Kidney (tissue), 14 donors: ENCODE results near the gene CNOT10. TPM values are rescaled to one million over a fixed set of nuclear protein-coding genes. Genes with fewer than 3 reads are reported as not detected.

Experiments
- DNase-seq, 5 donors: peaks; one replicate each; pipeline ENCODE4 v3.0.0-alpha.2; 2013 to 2020
- FAIRE-seq: peaks from 2 replicates; lab custom pipeline; 2012; peaks lifted over from hg19 to GRCh38; lab: Jason Lieb, UNC
- H3K27ac ChIP-seq, 2 donors: one replicate each; pipeline ENCODE4 v1.7.0; 2013; ENCODE audit warnings: low read depth in 2 of 2, low read length in 2 of 2, inconsistent platforms in 1 of 2
- H3K27me3 ChIP-seq: one replicate; pipeline ENCODE4 v1.7.1; 2013; ENCODE audit warnings: low read length, inconsistent platforms; ENCODE audit not compliant: control insufficient read depth, insufficient read depth
- H3K36me3 ChIP-seq, 3 donors: one replicate each; pipeline versions ENCODE4 v1.7.0 to v1.7.1; 2013; ENCODE audit warnings: low read length in 3 of 3, control low read depth in 1 of 3, inconsistent platforms in 1 of 3; ENCODE audit not compliant: insufficient read depth in 3 of 3, control insufficient read depth in 2 of 3
- H3K4me1 ChIP-seq, 3 donors: one replicate each; pipeline versions ENCODE4 v1.7.0 to v1.7.1; 2013; ENCODE audit warnings: low read length in 3 of 3, inconsistent platforms in 1 of 3, low read depth in 1 of 3; ENCODE audit not compliant: control insufficient read depth in 2 of 3, insufficient read depth in 2 of 3
- H3K4me3 ChIP-seq, 3 donors: one replicate each; pipeline versions ENCODE4 v1.7.0 to v1.8.1; 2013; ENCODE audit warnings: low read length in 3 of 3, control low read depth in 1 of 3, inconsistent platforms in 1 of 3
- H3K9ac ChIP-seq, 3 donors: one replicate each; pipeline versions ENCODE4 v1.7.0 to v1.7.1; 2013; ENCODE audit warnings: low read length in 3 of 3, control low read depth in 1 of 3, inconsistent platforms in 1 of 3
- H3K9me3 ChIP-seq, 3 donors: one replicate each; pipeline versions ENCODE4 v1.7.0 to v1.7.1; 2013; ENCODE audit warnings: low read length in 3 of 3, control low read depth in 1 of 3, inconsistent platforms in 1 of 3; ENCODE audit not compliant: control insufficient read depth in 2 of 3, insufficient read depth in 1 of 3
- intact Hi-C: fragments of 100-400 bp; cut with DNase I; formaldehyde crosslinking; loops from one replicate; pipeline ENCODE4 v1.11.1; 2022
- polyA plus RNA-seq: library from polyadenylated mRNA; stranded (reverse); fragments of 350-450 nt; fragmentation: Illumina TruSeq; extraction: RNeasy Lipid Tissue Mini Kit (QIAGEN cat#74804); gene quantifications from one replicate; pipeline ENCODE4 v1.2.3, GENCODE V29; 2014; ENCODE audit warnings: low read depth, low replicate concordance; ENCODE audit not compliant: insufficient read depth
- total RNA-seq: library from RNA; stranded (reverse); fragmentation: NEBNext Ultra II Directional; extraction: Animal tissue kit (Norgen Biotek cat#: 25700); gene quantifications from one replicate; pipeline ENCODE4 v1.2.1, GENCODE V29; 2021
- TF ChIP-seq, protein P1 (sequence below): IDR thresholded peaks from 3 replicates; pipeline ENCODE4 v1.5.1; 2012; ENCODE audit warnings: mild to moderate bottlenecking, moderate library complexity, borderline replicate concordance; ENCODE audit not compliant: insufficient read depth; ENCODE audit errors: extremely low read depth
- donor health status: control.
- donor health status: control.
- donor health status: control.
- donor health status: control.
- donor health status: control.
- donor health status: DM: yes; HTN: yes; CAD: no.
- donor health status: Normal renal cell carcinoma (clear cell type).

The CNOT10 gene
- total and polyA plus RNA-seq, 2 donors from 2014 or later, result 19.0 to 34.0 TPM

DNA sequence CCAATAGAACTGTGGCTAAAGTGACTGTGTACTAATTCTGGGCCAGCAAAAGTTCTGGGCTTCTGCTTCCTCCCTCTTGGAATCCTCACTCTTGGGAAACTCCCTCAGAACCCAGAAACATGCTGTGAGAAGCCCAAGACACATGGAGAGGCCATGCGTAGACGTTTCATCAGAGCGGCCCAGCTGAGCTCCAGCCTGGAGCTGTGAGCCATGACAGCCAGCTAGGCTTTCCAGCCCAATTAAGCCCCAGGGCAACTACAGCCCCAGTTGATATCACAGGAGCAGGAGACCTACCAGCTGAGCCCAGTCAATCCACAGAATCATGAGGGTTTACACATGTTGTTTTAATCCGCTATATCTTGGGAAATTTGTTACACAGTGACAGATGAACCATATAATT, 43.6 kb upstream of the CNOT10 start:
- TF ChIP-seq, protein P1, sequence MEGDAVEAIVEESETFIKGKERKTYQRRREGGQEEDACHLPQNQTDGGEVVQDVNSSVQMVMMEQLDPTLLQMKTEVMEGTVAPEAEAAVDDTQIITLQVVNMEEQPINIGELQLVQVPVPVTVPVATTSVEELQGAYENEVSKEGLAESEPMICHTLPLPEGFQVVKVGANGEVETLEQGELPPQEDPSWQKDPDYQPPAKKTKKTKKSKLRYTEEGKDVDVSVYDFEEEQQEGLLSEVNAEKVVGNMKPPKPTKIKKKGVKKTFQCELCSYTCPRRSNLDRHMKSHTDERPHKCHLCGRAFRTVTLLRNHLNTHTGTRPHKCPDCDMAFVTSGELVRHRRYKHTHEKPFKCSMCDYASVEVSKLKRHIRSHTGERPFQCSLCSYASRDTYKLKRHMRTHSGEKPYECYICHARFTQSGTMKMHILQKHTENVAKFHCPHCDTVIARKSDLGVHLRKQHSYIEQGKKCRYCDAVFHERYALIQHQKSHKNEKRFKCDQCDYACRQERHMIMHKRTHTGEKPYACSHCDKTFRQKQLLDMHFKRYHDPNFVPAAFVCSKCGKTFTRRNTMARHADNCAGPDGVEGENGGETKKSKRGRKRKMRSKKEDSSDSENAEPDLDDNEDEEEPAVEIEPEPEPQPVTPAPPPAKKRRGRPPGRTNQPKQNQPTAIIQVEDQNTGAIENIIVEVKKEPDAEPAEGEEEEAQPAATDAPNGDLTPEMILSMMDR, result no peak
- no peak for FAIRE-seq
- no peak overlapping the region for H3K27ac ChIP-seq
- DNase-seq, result peak in 2 of 5 donors; percentile 17 to 44
- no peaks in the 10 kb centered on the region for H3K27me3 ChIP-seq
- H3K36me3 ChIP-seq, result no peaks in the 10 kb centered on the region
- no peaks in the 10 kb centered on the region for H3K9me3 ChIP-seq
- H3K4me1 ChIP-seq, result no peaks in the 10 kb centered on the region
- H3K4me3 ChIP-seq, result no peak overlapping the region
- no peak overlapping the region for H3K9ac ChIP-seq
- intact Hi-C loops, result no loop called here

DNA sequence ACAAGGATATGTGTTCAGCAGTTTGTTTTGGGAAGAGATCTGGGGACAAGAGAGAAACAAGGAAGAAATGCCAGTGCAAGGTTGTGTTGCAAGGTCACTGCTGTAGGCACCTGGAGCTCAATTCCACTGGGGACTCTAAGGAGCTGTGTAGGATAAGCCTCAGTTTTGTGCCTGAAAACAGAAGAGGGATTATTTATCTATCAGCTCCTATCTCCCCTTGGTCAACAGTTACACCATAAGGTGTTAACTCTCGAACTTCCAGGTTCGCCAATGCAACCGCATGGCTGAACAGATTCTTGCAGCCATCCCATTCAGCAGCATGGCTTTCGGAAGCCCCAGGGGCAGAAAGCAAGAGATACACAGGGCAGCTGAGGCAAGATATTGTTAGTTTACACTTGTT, 41.6 kb upstream of the CNOT10 start:
- no peak for DNase-seq
- H3K9me3 ChIP-seq, result no peaks in the 10 kb centered on the region
- FAIRE-seq, result no peak
- TF ChIP-seq, protein P1, result no peak
- H3K4me3 ChIP-seq, result no peak overlapping the region
- no peaks in the 10 kb centered on the region for H3K36me3 ChIP-seq
- intact Hi-C loops, result no loop called here
- H3K9ac ChIP-seq, result no peak overlapping the region
- no peaks in the 10 kb centered on the region for H3K4me1 ChIP-seq
- H3K27me3 ChIP-seq, result no peaks in the 10 kb centered on the region
- H3K27ac ChIP-seq, result no peak overlapping the region

DNA sequence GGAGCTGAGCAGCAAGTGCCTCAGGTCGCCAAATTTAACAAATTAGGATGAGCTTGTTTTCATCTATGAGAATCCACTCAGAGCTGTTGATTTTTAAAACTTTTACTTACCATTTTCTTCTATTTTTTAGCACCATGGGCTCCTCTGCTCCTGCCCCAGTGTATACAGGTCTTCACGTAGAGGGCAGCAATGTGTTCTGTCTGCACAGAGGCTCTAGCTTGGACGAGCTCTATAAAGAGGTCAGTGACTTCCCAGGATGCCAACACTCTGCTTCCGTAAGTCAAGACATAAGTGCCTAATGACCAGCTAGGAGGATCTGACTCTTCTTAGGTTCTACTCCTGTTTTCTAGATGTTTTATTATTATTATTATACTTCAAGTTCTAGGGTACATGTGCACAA, 41.2 kb upstream of the CNOT10 start:
- FAIRE-seq (no peak), DNase-seq (no peak)
- no peak overlapping the region for H3K27ac ChIP-seq
- H3K4me1 ChIP-seq, result no peaks in the 10 kb centered on the region
- no peak overlapping the region for H3K9ac ChIP-seq
- TF ChIP-seq, protein P1, result no peak
- H3K36me3 ChIP-seq, result no peaks in the 10 kb centered on the region
- no peaks in the 10 kb centered on the region for H3K27me3 ChIP-seq
- intact Hi-C loops, result no loop called here
- no peaks in the 10 kb centered on the region for H3K9me3 ChIP-seq
- no peak overlapping the region for H3K4me3 ChIP-seq

DNA sequence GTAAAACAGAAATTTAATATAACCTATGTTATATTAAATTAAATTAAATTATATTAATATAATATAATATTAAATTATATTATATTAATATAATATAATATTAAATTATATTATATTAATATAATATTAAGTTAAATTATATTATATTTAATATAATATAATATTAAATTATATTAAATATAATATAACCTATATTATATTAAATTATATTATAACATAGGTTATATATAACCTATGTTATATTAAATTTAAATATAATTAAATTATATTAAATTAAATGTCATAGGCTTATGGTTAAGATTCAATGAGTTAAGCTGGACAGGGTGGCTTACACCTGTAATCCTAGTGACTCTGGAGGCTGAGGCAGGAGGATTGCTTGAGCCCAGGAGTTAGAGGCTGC, 40.6 kb upstream of the CNOT10 start:
- no peak overlapping the region for H3K4me3 ChIP-seq
- TF ChIP-seq, protein P1, result no peak
- FAIRE-seq (peak; percentile 94), DNase-seq (no peak)
- H3K4me1 ChIP-seq, result no peaks in the 10 kb centered on the region
- intact Hi-C loops, result no loop called here
- H3K36me3 ChIP-seq, result no peaks in the 10 kb centered on the region
- no peaks in the 10 kb centered on the region for H3K27me3 ChIP-seq
- no peak overlapping the region for H3K27ac ChIP-seq
- no peak overlapping the region for H3K9ac ChIP-seq
- no peaks in the 10 kb centered on the region for H3K9me3 ChIP-seq
